K562 (cell line): ENCODE data around the gene EPHA2. TPM values are rescaled to one million over a fixed set of nuclear protein-coding genes. Genes with fewer than 3 reads are reported as not detected.

ENCODE experiments used
- CUX1 ChIP-seq: fragments of 200-800 bp; sonication (Bioruptor generic); IDR thresholded peaks from 2 replicates; pipeline ENCODE4 v1.6.1; 2016; ENCODE audit warnings: missing genetic modification characterization, missing compliant biosample characterization
- MEF2D ChIP-seq: conservative IDR thresholded peaks from 2 replicates; pipeline ENCODE4 v1.6.1; 2016; ENCODE audit warnings: low read depth, missing genetic modification characterization, missing compliant biosample characterization
- SLC30A9 ChIP-seq: fragments of 250-450 bp; sonication (Bioruptor Pico); IDR thresholded peaks from 2 replicates; pipeline ENCODE4 v1.8.0; 2022; ENCODE audit warnings: mild to moderate bottlenecking, moderate library complexity
- ZBTB2 ChIP-seq: fragments of 450-650 bp; IDR thresholded peaks from 2 replicates; pipeline ENCODE4 v1.6.1; 2016; ENCODE audit warnings: antibody characterized with exemption
- polyA plus RNA-seq, 8 experiments: library from polyadenylated mRNA; depleted of rRNA in 4 of 8; stranded (reverse) in 5 of 8; unstranded in 3 of 8; fragments of >200 nt; fragmentation: Nextera tagmentation in 2 of 8; fragmentation: Illumina TruSeq in 1 of 8; extraction: Ambion mirVana in 2 of 8; extraction: Trizol in 1 of 8; gene quantifications; 2 replicates each; pipeline versions ENCODE4 v1.2.1 to v1.2.3, GENCODE V29; 2011 to 2014; ENCODE audit warnings: inconsistent platforms in 1 of 8, missing spikeins in 1 of 8
- total RNA-seq, 7 experiments: library from RNA; depleted of rRNA in 6 of 7; stranded (reverse); fragments of >200 nt in 6 of 7; fragmentation: Illumina TruSeq in 2 of 7; extraction: Trizol in 2 of 7; gene quantifications; 2 replicates each; pipeline versions ENCODE4 v1.2.1 to v1.2.3, GENCODE V29; 2011 to 2021; ENCODE audit warnings: low replicate concordance in 1 of 7

EPHA2 gene
- total and polyA plus RNA-seq, 9 of the 15 experiments (the other 6 are each of a cell fraction or from before 2014, with no cell fraction given): 0.04 to 0.40 (median 0.07) TPM; not detected in 4

- TF ChIP-seq CUX1 (CRISPR knock-in tag): no peak
- TF ChIP-seq SLC30A9: no peak
- no peak for TF ChIP-seq MEF2D (tag)
- TF ChIP-seq ZBTB2: peak; percentile 58; the same call in 1 of the 2 replicates
Measured at GRCh38 chr1:16145662-16146278, 10.1 kb downstream of the EPHA2 start (continued).
